GM12878 (cell line): ENCODE results near the gene VAV2. TPM values are rescaled to one million over a fixed set of nuclear protein-coding genes. Genes with fewer than 3 reads are reported as not detected.

Experiments used
- ATAC-seq: fragments of 200-7000 bp; cut with Tn5 transposase; 3 replicates; pipeline ENCODE4 v1.9.1; 2020; ENCODE audit warnings: mild to moderate bottlenecking, moderate library complexity
- BruUV-seq: library from RNA; stranded (reverse); fragments of 400-500 nt; replicated peaks from 2 replicates; lab custom pipeline; 2021; lab: Mats Ljungman, UMichigan
- CTCF ChIA-PET: fragments of 300-600 bp; sonication (Branson Sonifier 250); formaldehyde crosslinking; extraction: SDS; loops from one replicate; lab custom pipeline; 2021; ENCODE audit warnings: inconsistent platforms; lab: Yijun Ruan, JAX
- POLR2A ChIA-PET: fragments of 350-600 bp; formaldehyde crosslinking; extraction: SDS; loops from one replicate; lab custom pipeline; 2021; ENCODE audit warnings: inconsistent platforms; lab: Charles Lee
- RAD21 ChIA-PET: fragments of 300-600 bp; sonication (Branson Sonifier 250); formaldehyde crosslinking; loops from one replicate; lab custom pipeline; 2023; ENCODE audit warnings: antibody characterized with exemption; ENCODE audit not compliant: unreplicated experiment; lab: Charles Lee
- SMC1A ChIA-PET: fragments of 300-600 bp; sonication (Branson Sonifier 250); formaldehyde crosslinking; loops from one replicate; lab custom pipeline; 2023; ENCODE audit not compliant: unreplicated experiment, uncharacterized antibody; lab: Charles Lee
- DNase-seq: peaks from one replicate; pipeline ENCODE4 v3.0.0-alpha.2; 2011; ENCODE audit warnings: low read depth, low spot score
- FAIRE-seq: peaks from 3 replicates; lab custom pipeline; 2011; peaks lifted over from hg19 to GRCh38; lab: Jason Lieb, UNC
- H2AFZ ChIP-seq: 2 replicates; pipeline ENCODE4 v1.6.0; 2011; ENCODE audit warnings: low read depth, low read length, control low read depth; ENCODE audit not compliant: control insufficient read depth
- H3K27ac ChIP-seq: 2 replicates; pipeline ENCODE4 v1.5.1; 2011; ENCODE audit warnings: control low read depth; ENCODE audit not compliant: control insufficient read depth, insufficient read depth
- H3K27me3 ChIP-seq, 2 experiments: replicated peaks in 1 of 2; 2 replicates each; pipeline versions ENCODE4 v1.6.0 to v1.6.1; 2011; ENCODE audit warnings: low read length in 1 of 2; ENCODE audit not compliant: control insufficient read depth in 2 of 2, insufficient read depth in 2 of 2
- H3K36me3 ChIP-seq, 2 experiments: 2 replicates each; pipeline ENCODE4 v1.5.1; 2011; ENCODE audit warnings: low read length in 1 of 2; ENCODE audit not compliant: control insufficient read depth in 2 of 2, insufficient read depth in 2 of 2
- H3K4me1 ChIP-seq: 2 replicates; pipeline ENCODE4 v1.6.1; 2011; ENCODE audit warnings: mild to moderate bottlenecking, low read length, moderate library complexity, mixed read lengths; ENCODE audit not compliant: control insufficient read depth, insufficient read depth
- H3K4me2 ChIP-seq: 2 replicates; pipeline ENCODE4 v1.6.0; 2011; ENCODE audit warnings: control low read depth; ENCODE audit not compliant: control insufficient read depth, insufficient read depth
- H3K4me3 ChIP-seq: fragments of 200-600 bp; sonication (generic); 2 replicates; pipeline ENCODE4 v1.5.1; 2016
- H3K79me2 ChIP-seq: 2 replicates; pipeline ENCODE4 v1.6.0; 2011; ENCODE audit warnings: low read length; ENCODE audit not compliant: control insufficient read depth, insufficient read depth
- H3K9ac ChIP-seq: 2 replicates; pipeline ENCODE4 v1.8.0; 2011; ENCODE audit warnings: low read length, control low read depth, mixed read lengths; ENCODE audit not compliant: control insufficient read depth, insufficient read depth
- H3K9me3 ChIP-seq: replicated peaks from 3 replicates; pipeline ENCODE4 v1.5.1; 2011; ENCODE audit warnings: mild to moderate bottlenecking, low read length; ENCODE audit not compliant: control insufficient read depth, insufficient read depth
- H4K20me1 ChIP-seq: 2 replicates; pipeline ENCODE4 v1.6.0; 2011; ENCODE audit not compliant: control insufficient read depth, insufficient read depth
- DPF2 ChIP-seq: fragments of 450-650 bp; IDR thresholded peaks from 2 replicates; pipeline ENCODE4 v1.6.1; 2017; ENCODE audit warnings: mild to moderate bottlenecking
- EP300 ChIP-seq, 2 experiments: fragments of 150-350 bp in 1 of 2; IDR thresholded peaks; 2 replicates each; pipeline ENCODE4 v1.6.1; 2011 to 2012; ENCODE audit warnings: low read depth in 2 of 2, low read length in 2 of 2, borderline replicate concordance in 1 of 2, improper control_type of control experiment in 1 of 2, inconsistent platforms in 1 of 2; ENCODE audit not compliant: control insufficient read depth in 1 of 2
- REST ChIP-seq: IDR thresholded peaks from 2 replicates; pipeline ENCODE4 v1.6.1; 2012; ENCODE audit warnings: mild to moderate bottlenecking, low read depth, low read length
- WGBS: methylation state at CpG from one replicate; pipeline ENCODE4 v1.1.6; 2016; ENCODE audit warnings: low lambda C conversion rate; ENCODE audit not compliant: insufficient replicate concordance, insufficient coverage; ENCODE audit errors: missing lambda C conversion rate; 5-methylcytosine and 5-hydroxymethylcytosine counted together
- in situ Hi-C: fragments of 300-500 bp; cut with MboI; formaldehyde crosslinking; loops from 9 replicates; pipeline ENCODE4 v1.14.3; 2018; ENCODE audit warnings: mixed read lengths
- intact Hi-C: fragments of 100-400 bp; cut with micrococcal nuclease; formaldehyde crosslinking; loops from one replicate; pipeline ENCODE4 v1.14.2; 2022; ENCODE audit not compliant: unreplicated experiment
- polyA plus RNA-seq, 11 experiments: library from polyadenylated mRNA; depleted of rRNA in 4 of 11; unstranded in 6 of 11; stranded (reverse) in 5 of 11; fragments of >200 nt; fragmentation: Nextera tagmentation in 4 of 11; fragmentation: Illumina TruSeq in 1 of 11; extraction: Ambion mirVana in 4 of 11; extraction: Trizol in 1 of 11; gene quantifications; 1 replicate in 1 of 11; 2 replicates in 10 of 11; pipeline versions ENCODE4 v1.2.1 to v1.2.3, GENCODE V29; 2011 to 2016; ENCODE audit warnings: inconsistent platforms in 2 of 11, missing spikeins in 2 of 11, low read depth in 1 of 11
- total RNA-seq, 4 experiments: library from RNA; depleted of rRNA in 3 of 4; stranded (reverse); fragments of >200 nt in 3 of 4; fragmentation: Illumina TruSeq in 1 of 4; extraction: Trizol in 1 of 4; gene quantifications; 2 replicates each; pipeline versions ENCODE4 v1.2.1 to v1.2.3, GENCODE V29; 2013 to 2021

Gene VAV2
- total and polyA plus RNA-seq, 10 of the 15 experiments (the other 5 are each of a cell fraction or from before 2014, with no cell fraction given), result 0.13 to 43.9 (median 16.9) TPM

GRCh38 chr9:133805876-133806622, 186.1 kb downstream of the VAV2 start:
- Histone ChIP-seq H3K4me1 (no peaks in the 10 kb centered on the region), H3K79me2 (no peaks in the 10 kb centered on the region), H3K27ac (no peak overlapping the region), H3K27me3 (no peaks in the 10 kb centered on the region), H3K36me3 (peaks cover 8 to 32% of the 10 kb centered on the region in 2 experiments; a peak in 3 of 4 replicates), H2AFZ (no peak overlapping the region), H3K4me3 (no peak overlapping the region), H4K20me1 (no peaks in the 10 kb centered on the region), H3K9ac (no peak overlapping the region), H3K4me2 (no peak overlapping the region), H3K9me3 (no peaks in the 10 kb centered on the region)
- intact Hi-C loops (no loop called here), in situ Hi-C loops (no loop called here)
- WGBS, result 90% methylated on average over 29 of the region's 32 CpGs
- ChIA-PET POLR2A (no interaction called here), SMC1A (no interaction called here), CTCF (no interaction called here), RAD21 (no interaction called here)
- BruUV-seq, result no TSS peak
- no peak for TF ChIP-seq DPF2
- TF ChIP-seq REST, result no peak
- no peak for TF ChIP-seq EP300 (IDR thresholded peaks at IDR 0.05; ENCODE audit: borderline replicate concordance in 1 of 2, control insufficient read depth in 1 of 2, low read depth in 2 of 2, low read length in 2 of 2)
- FAIRE-seq (no peak), DNase-seq (no peak), ATAC-seq (no peak)
